Fibroblast of skin of scalp (primary cell): Measurements from ENCODE around the gene MADD.
"Not testable (repeated sequence)": the region's sequence is repeated elsewhere in the genome, so short reads cannot be mapped to it uniquely, and the experiment has no call there.

Experiments
- DNase-seq: peaks from one replicate; pipeline ENCODE4 v3.0.0-alpha.2; 2013

MADD gene

DNA sequence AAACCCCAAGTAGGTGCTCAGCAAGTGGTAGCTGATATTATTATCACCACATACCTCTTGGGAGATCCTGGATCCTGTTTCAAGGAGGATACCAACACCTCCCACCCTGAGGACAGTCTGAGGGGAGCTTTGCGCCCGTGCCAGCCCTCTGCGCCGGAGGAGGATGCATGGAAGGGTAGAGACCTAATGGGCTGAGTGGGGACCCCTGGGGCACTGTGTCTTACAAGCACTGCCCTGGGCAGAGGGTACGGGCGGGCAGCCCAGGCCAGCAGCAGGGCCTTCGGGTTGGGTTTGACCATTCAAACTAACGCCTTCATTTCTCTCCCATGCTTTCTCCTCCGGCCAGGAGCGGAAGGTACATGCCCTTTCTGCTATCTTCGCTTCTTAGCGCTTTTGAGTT, 56.3 kb downstream of the MADD start:
- DNase-seq: no peak

GRCh38 chr11:47327025-47327424, 57.1 kb downstream of the MADD start:
- DNase-seq: no peak

- DNase-seq: no peak
These were observed 58.0 kb downstream of the MADD start for GRCh38 chr11:47327949-47328348.

GRCh38 chr11:47328449-47329390, 58.8 kb downstream of the MADD start:
- no peak for DNase-seq

DNA sequence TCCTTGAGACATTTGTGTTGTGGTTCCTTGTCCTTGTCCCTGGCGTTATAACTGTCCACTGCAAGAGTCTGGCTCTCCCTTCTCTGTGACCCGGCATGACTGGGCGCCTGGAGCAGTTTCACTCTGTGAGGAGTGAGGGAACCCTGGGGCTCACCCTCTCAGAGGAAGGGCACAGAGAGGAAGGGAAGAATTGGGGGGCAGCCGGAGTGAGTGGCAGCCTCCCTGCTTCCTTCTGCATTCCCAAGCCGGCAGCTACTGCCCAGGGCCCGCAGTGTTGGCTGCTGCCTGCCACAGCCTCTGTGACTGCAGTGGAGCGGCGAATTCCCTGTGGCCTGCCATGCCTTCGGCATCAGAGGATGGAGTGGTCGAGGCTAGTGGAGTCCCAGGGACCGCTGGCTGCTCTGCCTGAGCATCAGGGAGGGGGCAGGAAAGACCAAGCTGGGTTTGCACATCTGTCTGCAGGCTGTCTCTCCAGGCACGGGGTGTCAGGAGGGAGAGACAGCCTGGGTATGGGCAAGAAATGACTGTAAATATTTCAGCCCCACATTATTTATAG, 59.6 kb downstream of the MADD start:
- no peak for DNase-seq

GRCh38 chr11:47329987-47330931, 60.3 kb downstream of the MADD start:
- no peak for DNase-seq

GRCh38 chr11:47331454-47332302, 61.7 kb downstream of the MADD start:
- DNase-seq: no peak

DNA sequence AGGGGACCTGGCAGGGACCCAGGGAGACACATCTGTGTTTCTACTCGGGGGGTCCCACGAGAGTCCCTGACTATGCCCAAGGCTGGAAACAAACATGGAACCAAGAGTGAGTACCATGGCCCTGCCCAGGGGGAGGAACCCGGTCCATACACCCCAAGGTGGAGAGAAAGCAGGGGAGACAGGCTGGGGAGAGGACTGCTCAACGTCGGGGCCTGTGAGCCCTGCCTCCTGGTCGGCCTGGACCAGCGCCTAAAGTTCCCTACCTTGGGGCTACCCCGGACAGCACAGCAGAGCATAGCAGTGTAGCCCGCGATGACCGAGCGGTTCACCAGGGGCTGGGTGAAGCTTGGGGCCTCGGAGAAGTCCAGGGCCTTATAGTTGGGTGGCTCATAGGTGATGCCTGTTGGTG, 62.4 kb downstream of the MADD start:
- no peak for DNase-seq

DNA sequence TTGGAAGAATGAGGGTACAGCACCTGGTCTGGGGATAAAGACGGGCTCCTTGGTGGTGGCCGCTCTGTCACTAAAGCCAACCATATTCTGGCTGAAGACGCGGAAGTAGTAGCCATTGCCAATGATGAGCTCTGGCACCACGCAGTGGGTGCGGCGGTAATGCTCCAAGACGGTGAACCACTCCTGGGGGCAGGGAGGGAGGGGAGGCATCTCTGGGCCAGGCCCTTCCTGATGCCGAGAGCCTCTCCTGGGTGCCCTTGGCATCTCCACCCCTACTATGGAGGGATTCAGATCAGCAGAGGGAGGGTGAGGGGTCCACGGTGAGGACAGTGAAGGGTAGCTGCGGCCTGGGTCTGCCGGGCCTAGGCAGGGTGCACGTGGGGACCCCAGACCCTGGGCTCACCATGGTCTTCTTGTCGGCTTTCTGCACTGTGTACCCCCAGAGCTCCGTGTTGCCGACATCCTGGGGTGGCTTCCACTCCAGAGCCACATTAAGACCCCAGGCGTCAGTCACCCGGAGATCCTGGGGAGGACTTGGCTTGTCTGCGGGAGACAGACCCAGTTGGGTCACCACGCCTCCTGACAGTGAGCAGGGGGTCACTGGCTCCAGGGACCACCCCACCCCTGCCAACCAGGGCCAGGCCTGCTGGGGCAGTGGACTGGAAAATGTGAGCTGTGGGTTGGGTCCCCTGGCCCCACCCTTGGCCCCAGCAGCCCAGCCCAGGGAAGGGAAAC, 63.0 kb downstream of the MADD start:
- DNase-seq: no peak

DNA sequence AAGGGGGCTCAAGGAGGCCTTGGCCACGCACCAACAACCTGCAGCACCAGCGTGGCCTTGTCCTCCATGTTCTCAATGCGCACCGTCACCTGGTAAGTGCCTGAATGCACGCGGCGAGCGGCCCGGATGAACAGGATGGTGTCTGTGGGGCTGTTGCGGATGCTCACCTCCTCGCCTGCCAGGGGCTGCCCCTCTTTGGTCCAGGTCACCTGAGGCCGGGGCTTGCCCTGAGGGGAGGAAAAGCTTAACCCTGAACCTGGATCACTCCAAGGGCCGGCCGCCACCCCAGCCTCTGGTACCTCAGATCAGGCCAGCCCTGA, 63.6 kb downstream of the MADD start:
- no peak for DNase-seq

DNA sequence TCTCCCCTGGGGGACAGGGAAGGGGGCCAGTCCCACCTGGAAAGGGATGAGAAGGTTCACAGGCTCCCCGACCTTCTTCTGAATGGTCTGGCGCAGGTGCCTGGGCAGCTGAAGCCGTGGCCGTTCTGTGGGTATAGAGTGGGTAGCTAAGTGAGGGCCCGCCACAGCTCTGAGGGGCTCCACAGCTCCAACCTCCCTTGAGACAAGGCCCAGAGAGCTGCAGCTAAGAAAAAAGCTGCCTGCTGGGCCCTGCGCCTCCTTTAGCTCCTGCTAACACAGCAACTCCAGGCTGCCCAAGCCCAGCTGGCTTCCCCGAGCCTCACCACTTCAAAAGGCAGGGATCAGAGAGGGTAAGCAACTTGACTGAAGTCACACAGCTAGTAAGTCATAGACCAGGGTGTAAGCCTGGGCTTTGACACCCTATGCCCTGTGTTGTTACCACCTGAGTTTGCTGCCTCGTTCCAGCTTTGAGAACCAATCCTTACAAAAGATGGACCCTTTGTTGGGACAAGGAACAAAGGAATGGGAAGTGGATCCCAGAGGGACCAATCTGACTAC, 64.0 kb downstream of the MADD start:
- no peak for DNase-seq

DNA sequence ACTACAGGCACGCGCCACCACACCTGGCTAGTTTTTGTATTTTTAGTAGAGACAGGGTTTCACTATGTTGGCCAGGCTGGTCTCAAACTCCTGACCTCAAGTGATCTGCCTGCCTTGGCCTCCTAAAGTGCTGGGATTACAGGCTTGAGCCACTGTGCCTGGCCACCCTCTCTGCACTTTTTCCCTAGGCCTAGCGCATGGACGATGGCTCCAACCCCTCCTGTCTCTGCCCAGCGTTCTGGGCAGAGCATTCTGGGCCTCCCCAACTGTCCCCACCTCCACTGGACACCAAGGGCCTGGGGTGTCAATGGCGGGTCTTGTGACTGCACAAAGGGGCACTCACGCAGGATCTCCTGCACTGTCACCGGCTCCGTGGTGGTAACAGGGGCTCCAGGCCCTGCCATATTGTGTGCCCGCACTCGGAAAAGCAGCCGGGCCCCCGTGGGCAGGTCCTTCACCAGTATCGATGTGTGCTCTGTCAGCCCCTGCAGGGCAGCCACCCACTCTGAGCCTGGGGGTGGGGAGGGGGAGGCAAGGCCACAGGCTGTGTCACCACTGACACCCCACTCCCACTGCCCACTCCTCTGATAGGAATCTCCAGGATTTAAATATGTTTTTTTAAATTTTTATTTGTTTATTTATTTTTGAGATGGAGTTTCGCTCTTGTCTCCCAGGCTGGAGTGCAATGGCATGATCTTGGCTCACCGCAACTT, 64.9 kb downstream of the MADD start:
- not testable (repeated sequence) for DNase-seq

DNA sequence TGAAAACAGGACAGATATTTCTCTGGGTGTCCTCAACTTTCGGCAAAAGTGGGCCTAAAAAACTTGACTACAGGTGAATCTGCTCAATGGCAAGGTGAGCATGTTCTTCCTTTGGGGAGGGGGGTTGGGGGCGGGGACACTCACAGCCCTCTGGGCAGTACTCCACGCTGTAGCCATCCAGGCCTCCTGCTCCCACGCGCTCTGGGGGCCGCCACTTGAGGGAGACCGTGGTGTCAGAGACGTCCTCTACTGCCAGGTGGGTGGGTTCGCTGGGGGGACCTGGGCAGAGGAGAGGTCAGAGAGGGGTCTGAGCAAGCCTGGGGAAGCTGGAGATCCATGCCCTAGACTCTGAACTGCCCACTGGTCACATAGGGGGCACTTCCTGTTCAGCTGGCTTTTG, 65.8 kb downstream of the MADD start:
- no peak for DNase-seq

DNA sequence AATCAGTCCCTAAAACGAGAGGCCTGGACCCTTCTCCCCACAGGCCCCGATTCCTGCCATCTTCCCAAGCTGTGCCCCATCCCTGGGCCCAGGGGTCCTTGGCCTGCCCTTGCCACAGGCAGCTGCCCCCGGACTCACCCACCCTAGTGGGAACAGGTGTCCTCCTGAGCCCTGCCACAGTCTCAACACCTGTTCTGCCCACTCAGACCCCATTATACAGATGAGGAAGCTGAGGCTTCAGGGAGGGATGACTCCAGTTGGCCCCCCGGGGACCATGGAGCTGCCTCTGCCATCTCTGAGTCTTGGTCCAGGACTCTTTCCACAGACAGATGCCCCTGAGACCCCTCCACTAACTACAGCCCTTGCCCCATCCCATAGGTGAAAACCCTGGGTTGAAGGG, 66.7 kb downstream of the MADD start:
- DNase-seq: no peak

GRCh38 chr11:47337229-47337924, 67.4 kb downstream of the MADD start:
- no peak for DNase-seq

DNA sequence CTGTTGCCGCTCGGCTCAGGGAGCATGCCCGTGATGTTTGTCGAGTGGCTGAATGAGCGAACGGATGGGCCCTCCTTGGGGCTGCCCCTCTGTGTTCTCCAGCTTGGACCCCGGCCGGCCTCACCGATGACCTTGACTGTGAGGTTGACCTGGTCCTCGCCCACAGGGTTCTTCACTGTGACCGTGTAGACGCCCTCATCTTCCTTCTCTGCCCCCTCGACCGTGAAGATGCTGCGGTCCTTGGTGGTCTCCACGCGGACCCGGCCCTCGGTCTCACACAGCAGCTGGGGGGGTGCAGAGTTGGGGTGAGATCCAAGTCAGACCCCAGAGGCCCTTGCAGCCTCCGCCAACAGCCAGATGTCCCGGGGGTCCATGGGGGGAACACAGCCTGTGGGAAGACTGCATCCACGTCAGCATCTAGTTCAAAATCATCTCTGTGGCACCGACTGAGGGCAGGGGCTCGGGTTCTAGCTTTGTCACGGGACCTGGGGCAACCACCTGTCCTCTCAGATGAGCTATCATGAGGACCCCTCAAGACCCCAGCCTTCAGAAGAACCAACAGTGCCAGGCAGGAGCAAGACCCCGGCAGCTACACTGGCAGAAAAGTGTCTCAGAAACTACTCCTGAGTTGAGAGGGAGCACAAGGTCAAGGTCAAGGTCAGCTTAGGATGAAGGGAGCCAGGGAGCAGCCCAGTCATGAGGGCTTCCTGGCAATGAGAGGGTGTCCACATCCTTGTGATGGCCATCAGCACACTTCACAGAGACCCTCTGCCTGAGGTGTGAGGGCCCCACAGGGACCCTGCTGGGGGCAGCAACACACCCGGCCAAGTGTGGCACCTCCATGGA, 68.7 kb downstream of the MADD start:
- no peak for DNase-seq

- DNase-seq: no peak
These were observed 70.1 kb downstream of the MADD start for GRCh38 chr11:47340010-47340409.

DNA sequence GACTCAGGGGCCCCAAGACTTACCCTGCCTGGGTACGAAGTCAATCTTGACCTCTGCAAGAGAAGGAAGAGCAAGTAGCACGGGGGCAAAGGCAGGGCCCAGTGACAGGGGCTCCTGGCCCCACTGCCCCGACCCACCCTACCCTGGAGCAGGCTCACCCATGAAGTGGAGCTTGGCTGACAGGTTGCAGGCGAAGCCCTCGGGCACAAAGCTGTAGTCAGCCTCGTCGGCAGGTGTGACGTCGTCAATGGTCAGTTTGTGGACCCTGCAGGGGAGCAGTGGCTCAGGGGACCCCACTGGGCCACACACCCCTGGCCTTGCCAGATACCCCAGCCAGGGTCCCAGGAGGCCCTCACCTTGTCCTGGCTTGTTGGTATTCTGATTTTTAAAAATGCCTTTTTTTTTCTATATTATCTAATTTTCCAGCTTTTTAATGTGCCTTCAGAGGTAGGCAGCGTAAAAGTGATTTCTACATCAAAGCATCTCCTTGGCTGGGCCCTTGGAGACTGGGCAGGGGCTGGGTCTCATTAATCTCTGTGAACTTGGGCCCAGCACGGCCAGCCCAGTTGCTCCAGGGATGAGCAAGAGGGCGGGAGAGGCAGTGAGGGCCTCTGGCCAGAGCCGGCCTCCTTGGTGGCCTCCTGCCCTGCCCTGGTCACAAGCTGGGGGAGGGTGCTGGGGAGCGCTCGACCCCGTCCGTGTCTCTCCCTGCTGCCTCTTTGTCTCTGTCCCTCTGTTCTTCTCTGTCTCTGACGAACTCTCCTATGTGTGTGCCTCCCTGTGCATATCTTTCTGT, 71.2 kb downstream of the MADD start:
- no peak for DNase-seq
